22Rv1 (cell line): ENCODE results near the gene RCAN2.

Experiments used
- CTCF ChIP-seq: fragments of 450-650 bp; IDR thresholded peaks from 2 replicates; pipeline ENCODE4 v1.5.1; 2017; ENCODE audit warnings: mild to moderate bottlenecking
- ZFX ChIP-seq: fragments of 450-650 bp; IDR thresholded peaks from 2 replicates; pipeline ENCODE4 v1.6.1; 2017; ENCODE audit warnings: antibody characterized with exemption, borderline replicate concordance

- TF ChIP-seq ZFX (no peak), CTCF (no peak)
Measured at GRCh38 chr6:46350714-46351113, 140.5 kb downstream of the RCAN2 start.
